Endothelial cell of umbilical vein (primary cell): ENCODE results near the gene TYSND1.

Experiments used
- EZH2 ChIP-seq: IDR thresholded peaks from 2 replicates; pipeline ENCODE4 v1.6.1; 2012; ENCODE audit warnings: borderline replicate concordance, low read depth, mild to moderate bottlenecking, moderate library complexity, low read length, inconsistent platforms; ENCODE audit not compliant: severe bottlenecking
- FOS ChIP-seq: IDR thresholded peaks from 2 replicates; pipeline ENCODE4 v1.6.1; 2011; ENCODE audit warnings: mild to moderate bottlenecking, low read length, moderate library complexity, borderline replicate concordance; ENCODE audit not compliant: insufficient read depth
- GATA2 ChIP-seq: IDR thresholded peaks from 2 replicates; pipeline ENCODE4 v1.7.0; 2011; ENCODE audit warnings: low read depth, mild to moderate bottlenecking, moderate library complexity, mixed read lengths, low read length; ENCODE audit not compliant: insufficient read length, insufficient read depth
- POLR2A ChIP-seq: IDR thresholded peaks from 2 replicates; pipeline ENCODE4 v1.6.1; 2012; ENCODE audit warnings: low read depth, mild to moderate bottlenecking, control low read depth, low read length
- TF ChIP-seq, protein P1 (sequence below), 2 donors: IDR thresholded peaks; 1 replicate in 1 of 2; 2 replicates in 1 of 2; pipeline ENCODE4 v1.5.1; 2011; ENCODE audit warnings: low read length in 2 of 2, mild to moderate bottlenecking in 2 of 2, moderate library complexity in 2 of 2, control low read depth in 1 of 2, inconsistent platforms in 1 of 2, low read depth in 1 of 2; ENCODE audit not compliant: insufficient read depth in 1 of 2; ENCODE audit errors: extremely low read depth in 1 of 2

DNA sequence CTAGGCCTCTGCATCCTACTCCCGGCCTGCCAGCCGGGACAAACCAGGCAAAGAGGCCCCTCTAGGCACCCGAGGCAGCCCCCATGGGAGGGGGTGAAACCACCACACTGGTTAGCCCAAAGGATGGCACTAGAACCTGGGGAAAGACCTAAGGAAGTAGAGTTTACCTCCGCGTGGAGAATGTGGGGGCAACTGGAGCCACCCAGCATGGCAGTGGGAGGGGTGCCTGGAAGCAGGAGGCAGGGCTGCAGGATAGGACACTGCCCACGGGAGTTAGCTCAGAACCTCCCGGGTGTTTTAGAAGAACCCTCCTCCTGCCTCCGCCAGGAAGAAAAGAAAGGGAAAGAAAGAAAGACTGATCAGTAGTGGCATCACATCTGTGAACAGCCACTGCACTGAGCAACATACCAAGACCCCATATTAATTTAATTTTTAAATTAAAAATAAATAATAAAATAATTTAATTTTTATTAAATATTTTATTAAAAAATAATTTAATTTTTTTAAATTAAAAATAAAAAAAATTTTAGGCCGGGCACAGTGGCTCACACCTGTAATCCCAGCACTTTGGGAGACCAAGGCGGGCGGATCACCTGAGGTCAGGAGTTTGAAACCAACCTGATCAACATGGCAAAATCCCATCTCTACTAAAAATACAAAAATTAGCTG, 25.1 kb downstream of the TYSND1 start:
- TF ChIP-seq, protein P1, sequence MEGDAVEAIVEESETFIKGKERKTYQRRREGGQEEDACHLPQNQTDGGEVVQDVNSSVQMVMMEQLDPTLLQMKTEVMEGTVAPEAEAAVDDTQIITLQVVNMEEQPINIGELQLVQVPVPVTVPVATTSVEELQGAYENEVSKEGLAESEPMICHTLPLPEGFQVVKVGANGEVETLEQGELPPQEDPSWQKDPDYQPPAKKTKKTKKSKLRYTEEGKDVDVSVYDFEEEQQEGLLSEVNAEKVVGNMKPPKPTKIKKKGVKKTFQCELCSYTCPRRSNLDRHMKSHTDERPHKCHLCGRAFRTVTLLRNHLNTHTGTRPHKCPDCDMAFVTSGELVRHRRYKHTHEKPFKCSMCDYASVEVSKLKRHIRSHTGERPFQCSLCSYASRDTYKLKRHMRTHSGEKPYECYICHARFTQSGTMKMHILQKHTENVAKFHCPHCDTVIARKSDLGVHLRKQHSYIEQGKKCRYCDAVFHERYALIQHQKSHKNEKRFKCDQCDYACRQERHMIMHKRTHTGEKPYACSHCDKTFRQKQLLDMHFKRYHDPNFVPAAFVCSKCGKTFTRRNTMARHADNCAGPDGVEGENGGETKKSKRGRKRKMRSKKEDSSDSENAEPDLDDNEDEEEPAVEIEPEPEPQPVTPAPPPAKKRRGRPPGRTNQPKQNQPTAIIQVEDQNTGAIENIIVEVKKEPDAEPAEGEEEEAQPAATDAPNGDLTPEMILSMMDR (IDR thresholded peaks at IDR 0.05; ENCODE audit: extremely low read depth in 1 of 2, insufficient read depth in 1 of 2, low read depth in 1 of 2, low read length in 2 of 2), result no peak
- TF ChIP-seq POLR2A, result no peak
- TF ChIP-seq FOS, result no peak
- no peak for TF ChIP-seq GATA2
- TF ChIP-seq EZH2, result no peak
